ENCODE results near the gene FIGN.

The FIGN gene

GRCh38 chr2:163735685-163736432 lies at the start of gene FIGN:
Gene FIGN, minus strand, starts transcription at chr2:163736008. Its CDS starts 1,081 bp downstream, at chr2:163734927.
- DNase-seq: peak; percentile 75

- DNase-seq: no peak
Observed at GRCh38 chr2:163785162-163785561, 49.4 kb upstream of the FIGN start.

GRCh38 chr2:163779970-163780597 lies 44.3 kb upstream of the FIGN start:
- DNase-seq: no peak

- DNase-seq: no peak
Observed at GRCh38 chr2:163778045-163778781, 42.4 kb upstream of the FIGN start.

GRCh38 chr2:163775304-163775703 lies 39.5 kb upstream of the FIGN start:
- no peak for DNase-seq

GRCh38 chr2:163774862-163775261 lies 39.1 kb upstream of the FIGN start:
- DNase-seq: no peak

GRCh38 chr2:163773276-163773675 lies 37.5 kb upstream of the FIGN start:
- no peak for DNase-seq

GRCh38 chr2:163771596-163771995 lies 35.8 kb upstream of the FIGN start:
- DNase-seq: no peak

- no peak for DNase-seq
Observed at GRCh38 chr2:163768881-163769695, 33.3 kb upstream of the FIGN start.

- DNase-seq: no peak
Observed at GRCh38 chr2:163767097-163767496, 31.3 kb upstream of the FIGN start.

- DNase-seq: no peak
Observed at GRCh38 chr2:163764566-163764965, 28.8 kb upstream of the FIGN start.

GRCh38 chr2:163759013-163759412 lies 23.2 kb upstream of the FIGN start:
- DNase-seq: no peak

GRCh38 chr2:163757814-163758213 lies 22.0 kb upstream of the FIGN start:
- DNase-seq: no peak

GRCh38 chr2:163756588-163756987 lies 20.8 kb upstream of the FIGN start:
- no peak for DNase-seq

GRCh38 chr2:163755366-163755765 lies 19.6 kb upstream of the FIGN start:
- DNase-seq: no peak

- no peak for DNase-seq
Observed at GRCh38 chr2:163753726-163754125, 17.9 kb upstream of the FIGN start.

- DNase-seq: no peak
Observed at GRCh38 chr2:163752267-163752666, 16.5 kb upstream of the FIGN start.

- no peak for DNase-seq
Observed at GRCh38 chr2:163751696-163752095, 15.9 kb upstream of the FIGN start.

- DNase-seq: no peak
Observed at GRCh38 chr2:163748420-163748819, 12.6 kb upstream of the FIGN start.

GRCh38 chr2:163741435-163741834 lies 5.6 kb upstream of the FIGN start:
- no peak for DNase-seq

- no peak for DNase-seq
Observed at GRCh38 chr2:163737563-163737962, 1.8 kb upstream of the FIGN start.

- DNase-seq: no peak
Observed at GRCh38 chr2:163737190-163737439, 1.3 kb upstream of the FIGN start.

- peak; percentile 57 for DNase-seq
Observed at GRCh38 chr2:163736433-163737189, 803 bp upstream of the FIGN start.

Data from NCI-H2081 treated with DMSO at 0.1 percent for 48 hours (cell line).